BLaER1 treated with 17β-estradiol and CSF1 and Interleukin-3, amounts not matched to agents 10 nM and 100 nM (cell line): ENCODE measurements around the gene WLS.

Source experiments
- H3K27ac ChIP-seq, 11 experiments: shearing (Covaris generic); formaldehyde crosslinking; 2 replicates each; pipeline ENCODE4 v1.8.1; 2022
- H3K27me3 ChIP-seq, 11 experiments: shearing (Covaris generic); formaldehyde crosslinking; 2 replicates each; pipeline ENCODE4 v1.8.1; 2022
- H3K36me3 ChIP-seq, 11 experiments: shearing (Covaris generic); formaldehyde crosslinking; 2 replicates each; pipeline ENCODE4 v1.8.1; 2022
- H3K4me1 ChIP-seq, 10 experiments: shearing (Covaris generic); formaldehyde crosslinking; 2 replicates each; pipeline ENCODE4 v1.8.1; 2022
- H3K4me2 ChIP-seq, 11 experiments: shearing (Covaris generic); formaldehyde crosslinking; 2 replicates each; pipeline ENCODE4 v1.8.1; 2022
- H3K4me3 ChIP-seq, 10 experiments: shearing (Covaris generic); formaldehyde crosslinking; 2 replicates each; pipeline ENCODE4 v1.8.1; 2022
- H3K9ac ChIP-seq, 11 experiments: shearing (Covaris generic); formaldehyde crosslinking; 2 replicates each; pipeline ENCODE4 v1.8.1; 2022
- H3K9me3 ChIP-seq, 11 experiments: shearing (Covaris generic); formaldehyde crosslinking; replicated peaks in 1 of 11; 2 replicates each; pipeline ENCODE4 v1.8.1; 2022
- H4K20me1 ChIP-seq, 11 experiments: shearing (Covaris generic); formaldehyde crosslinking; 2 replicates each; pipeline ENCODE4 v1.8.1; 2022
- Cebpa-rat ChIP-seq, 11 experiments: shearing (Covaris generic); IDR thresholded peaks; 2 replicates each; pipeline ENCODE4 v1.8.1; 2022

The WLS gene

DNA sequence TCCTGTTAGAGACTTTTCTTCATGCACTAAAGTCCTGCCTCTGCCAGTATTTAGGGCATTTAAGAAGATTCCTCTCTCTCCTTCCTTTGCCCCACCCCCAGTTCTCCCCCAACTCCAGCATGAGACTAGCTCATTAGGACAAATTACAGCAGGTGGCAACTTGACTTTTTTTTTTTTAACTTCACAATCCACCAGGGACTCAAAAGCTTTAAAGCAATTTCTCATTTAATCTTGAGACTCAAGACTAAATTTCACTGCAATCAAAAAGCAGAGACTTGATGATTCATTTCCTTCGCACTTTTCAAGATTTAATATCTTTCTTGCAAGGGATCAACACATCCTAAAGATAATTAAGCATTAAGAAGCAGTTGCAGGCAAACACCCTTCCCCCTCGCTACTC is 74.9 kb downstream of the WLS start:
- no peak for TF ChIP-seq Cebpa-rat (IDR thresholded peaks at IDR 0.05)
- Histone ChIP-seq H3K9me3 (peaks cover 0 to 7% (median 1%) of the 10 kb centered on the region in 11 experiments; a peak in 11 of 22 replicates), H3K27ac (no peak overlapping the region), H4K20me1 (no peaks in the 10 kb centered on the region), H3K27me3 (no peaks in the 10 kb centered on the region), H3K4me1 (peaks cover 0 to 39% (median 18%) of the 10 kb centered on the region in 10 experiments; a peak in 9 of 20 replicates), H3K36me3 (no peaks in the 10 kb centered on the region), H3K4me2 (peak overlapping the region in 3 of 11 experiments; percentile 11 to 25 (median 14); a peak in 4 of 22 replicates), H3K9ac (no peak overlapping the region), H3K4me3 (no peak overlapping the region)

DNA sequence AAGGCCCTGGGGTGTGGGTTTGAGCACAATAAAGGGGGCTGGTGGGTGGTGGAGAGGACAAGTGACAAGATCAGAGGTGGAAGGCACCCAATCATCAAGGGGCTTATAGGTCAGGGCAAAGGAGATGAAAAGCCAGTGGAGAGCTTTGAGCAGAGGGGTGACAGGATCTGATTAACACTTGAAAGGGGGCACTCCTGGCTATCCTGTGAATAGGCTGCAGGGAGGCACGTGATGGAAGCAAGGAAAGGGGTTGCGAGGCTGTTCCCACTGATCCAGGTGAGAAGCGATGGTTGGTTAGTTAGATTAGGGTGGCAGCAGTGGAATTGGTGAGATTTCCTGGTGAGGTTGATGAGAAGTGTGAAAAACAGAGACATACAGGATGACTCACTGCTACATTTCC is 80.6 kb downstream of the WLS start:
- H3K9me3 ChIP-seq, result no peaks in the 10 kb centered on the region
- H3K4me3 ChIP-seq, result no peak overlapping the region
- no peaks in the 10 kb centered on the region for H3K4me1 ChIP-seq
- H3K36me3 ChIP-seq, result no peaks in the 10 kb centered on the region
- TF ChIP-seq Cebpa-rat (IDR thresholded peaks at IDR 0.05), result no peak
- H3K27ac ChIP-seq, result no peak overlapping the region
- no peak overlapping the region for H3K9ac ChIP-seq
- no peaks in the 10 kb centered on the region for H3K27me3 ChIP-seq
- H4K20me1 ChIP-seq, result no peaks in the 10 kb centered on the region
- H3K4me2 ChIP-seq, result no peak overlapping the region

GRCh38 chr1:68149907-68150306 is 82.4 kb downstream of the WLS start:
- no peaks in the 10 kb centered on the region for H3K9me3 ChIP-seq
- no peak overlapping the region for H3K9ac ChIP-seq
- no peaks in the 10 kb centered on the region for H3K27me3 ChIP-seq
- no peak for TF ChIP-seq Cebpa-rat (IDR thresholded peaks at IDR 0.05)
- no peaks in the 10 kb centered on the region for H3K4me1 ChIP-seq
- no peaks in the 10 kb centered on the region for H4K20me1 ChIP-seq
- no peak overlapping the region for H3K4me3 ChIP-seq
- no peak overlapping the region for H3K27ac ChIP-seq
- H3K4me2 ChIP-seq, result no peak overlapping the region
- no peaks in the 10 kb centered on the region for H3K36me3 ChIP-seq

DNA sequence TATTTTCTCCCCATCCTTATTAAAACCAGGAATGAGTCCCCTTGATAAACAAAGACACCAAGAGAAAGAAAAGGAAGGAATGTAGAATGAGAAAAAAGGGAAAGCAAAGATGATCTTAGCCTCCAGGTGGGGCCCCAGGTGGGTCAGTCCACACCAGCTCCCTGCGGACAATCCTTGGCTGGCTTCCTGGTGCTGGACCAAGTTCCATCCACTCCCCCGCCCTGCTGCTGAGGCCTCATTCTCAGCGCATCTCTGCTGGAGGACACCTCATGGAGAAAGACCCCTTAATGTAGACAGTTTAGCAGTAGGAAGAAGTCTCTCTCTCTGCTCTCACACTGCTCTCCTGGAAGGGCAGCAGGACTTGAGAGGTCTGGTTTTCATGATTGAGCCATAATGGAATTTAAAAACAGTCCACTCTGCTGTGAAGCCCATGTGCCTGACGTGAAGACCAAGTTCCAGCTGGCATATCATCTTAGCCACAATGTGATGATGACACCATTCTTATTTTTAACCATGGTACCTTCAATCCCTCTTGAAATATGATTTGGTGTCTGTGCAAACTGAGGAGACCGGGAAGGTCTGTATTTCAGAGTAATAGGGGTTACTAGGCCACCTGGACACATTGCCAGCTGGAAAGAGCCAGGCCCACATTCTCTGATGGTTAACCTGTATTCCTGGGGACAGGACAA is 83.1 kb downstream of the WLS start:
- Histone ChIP-seq H3K27ac (no peak overlapping the region), H4K20me1 (no peaks in the 10 kb centered on the region), H3K4me3 (no peak overlapping the region), H3K9ac (no peak overlapping the region), H3K9me3 (no peaks in the 10 kb centered on the region), H3K27me3 (no peaks in the 10 kb centered on the region), H3K36me3 (no peaks in the 10 kb centered on the region), H3K4me2 (no peak overlapping the region), H3K4me1 (no peaks in the 10 kb centered on the region)
- no peak for TF ChIP-seq Cebpa-rat (IDR thresholded peaks at IDR 0.05)

- Histone ChIP-seq H3K4me2 (no peak overlapping the region), H4K20me1 (no peaks in the 10 kb centered on the region), H3K9ac (no peak overlapping the region), H3K9me3 (no peaks in the 10 kb centered on the region), H3K36me3 (no peaks in the 10 kb centered on the region), H3K4me1 (no peaks in the 10 kb centered on the region), H3K27me3 (no peaks in the 10 kb centered on the region), H3K27ac (no peak overlapping the region), H3K4me3 (no peak overlapping the region)
- TF ChIP-seq Cebpa-rat (IDR thresholded peaks at IDR 0.05), result no peak
Measured at GRCh38 chr1:68148631-68149030, 83.7 kb downstream of the WLS start.

GRCh38 chr1:68147534-68148171 is 84.7 kb downstream of the WLS start:
- Histone ChIP-seq H3K4me2 (no peak overlapping the region), H3K36me3 (no peaks in the 10 kb centered on the region), H3K9ac (no peak overlapping the region)

DNA sequence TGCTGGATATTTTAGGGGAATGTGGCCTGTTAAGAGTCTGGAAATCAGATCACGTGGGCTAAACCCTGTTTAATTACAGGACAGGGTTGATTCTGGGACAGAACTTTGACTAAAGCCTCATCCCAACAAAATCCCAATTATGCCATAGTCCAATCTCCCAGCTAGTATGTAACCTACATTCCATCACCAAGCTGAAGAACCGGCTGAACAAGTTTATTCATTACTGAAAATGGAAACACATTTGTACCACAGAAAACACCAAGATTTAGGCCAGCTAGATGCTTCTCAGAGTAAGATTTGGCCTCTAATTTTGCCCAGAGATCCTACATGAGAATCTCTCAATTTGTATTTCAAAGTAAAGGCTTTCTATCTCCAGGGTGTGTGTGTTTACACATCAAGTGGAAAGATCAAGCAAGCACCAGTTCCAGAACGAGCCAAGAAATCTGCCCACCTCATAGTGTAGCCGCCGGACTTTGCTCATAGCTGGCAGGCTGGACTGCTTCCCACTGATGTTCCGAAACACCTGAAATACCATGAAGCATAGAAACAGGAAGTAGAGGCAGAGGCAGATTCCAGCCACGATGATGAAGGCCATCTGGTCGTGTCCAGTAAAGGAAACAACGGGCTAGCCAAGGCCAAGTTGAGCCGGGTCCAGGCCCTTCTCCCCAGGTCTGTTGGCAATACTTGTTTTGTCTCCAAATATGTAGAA is 86.8 kb downstream of the WLS start:
- Histone ChIP-seq H3K4me3 (no peak overlapping the region), H3K27me3 (no peaks in the 10 kb centered on the region), H3K4me1 (no peaks in the 10 kb centered on the region), H4K20me1 (no peaks in the 10 kb centered on the region), H3K9me3 (no peaks in the 10 kb centered on the region), H3K36me3 (no peaks in the 10 kb centered on the region), H3K4me2 (no peak overlapping the region), H3K9ac (no peak overlapping the region), H3K27ac (no peak overlapping the region)
- no peak for TF ChIP-seq Cebpa-rat (IDR thresholded peaks at IDR 0.05)

More at GRCh38 chr1:68147534-68148171, 84.7 kb downstream of the WLS start:
- Histone ChIP-seq H3K27me3 (no peaks in the 10 kb centered on the region), H4K20me1 (no peaks in the 10 kb centered on the region), H3K9me3 (no peaks in the 10 kb centered on the region), H3K4me1 (no peaks in the 10 kb centered on the region), H3K27ac (no peak overlapping the region), H3K4me3 (no peak overlapping the region)
- TF ChIP-seq Cebpa-rat (IDR thresholded peaks at IDR 0.05), result no peak

DNA sequence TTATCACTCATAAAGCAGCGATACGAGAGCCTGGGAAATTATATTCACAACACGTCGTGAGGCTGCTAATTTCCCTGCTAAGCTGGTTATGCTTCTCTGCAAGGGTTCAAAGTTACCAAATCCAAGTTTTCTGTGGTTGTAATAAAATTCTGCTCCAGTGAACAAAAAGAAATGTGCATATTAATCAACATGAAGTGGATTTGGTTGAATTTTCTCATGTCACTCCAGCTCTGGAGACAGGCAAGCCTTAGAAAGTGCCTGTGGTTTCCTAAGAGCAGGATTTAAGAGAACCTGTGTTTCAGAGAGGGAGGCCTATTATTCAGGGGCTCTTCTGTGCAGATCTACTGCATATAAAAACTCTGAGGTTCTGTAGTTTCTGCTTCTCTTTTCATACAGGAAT is 87.5 kb downstream of the WLS start:
- Histone ChIP-seq H3K4me1 (no peaks in the 10 kb centered on the region), H4K20me1 (no peaks in the 10 kb centered on the region), H3K9ac (no peak overlapping the region), H3K4me3 (no peak overlapping the region), H3K4me2 (no peak overlapping the region), H3K36me3 (no peaks in the 10 kb centered on the region), H3K9me3 (no peaks in the 10 kb centered on the region), H3K27me3 (no peaks in the 10 kb centered on the region), H3K27ac (no peak overlapping the region)
- TF ChIP-seq Cebpa-rat (IDR thresholded peaks at IDR 0.05), result no peak

DNA sequence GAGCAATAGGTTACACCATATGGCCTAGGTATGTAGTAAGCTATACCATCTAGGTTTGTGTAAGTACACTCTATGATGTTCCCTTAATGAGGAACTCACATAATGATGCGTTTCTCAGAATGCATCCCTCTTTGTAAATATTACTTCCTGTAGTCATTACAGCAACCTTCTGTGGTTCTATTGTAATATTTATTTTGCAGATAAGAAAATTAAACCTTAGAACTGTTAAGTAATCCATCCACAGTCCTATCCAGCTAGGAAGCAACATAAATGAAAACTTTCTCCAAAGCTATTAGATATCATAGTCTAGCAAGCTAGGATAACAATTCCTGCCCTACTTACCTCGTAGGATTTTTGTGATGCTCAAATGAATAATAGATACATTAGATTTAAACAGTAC is 88.7 kb downstream of the WLS start:
- H3K4me2 ChIP-seq, result no peak overlapping the region
- H3K4me1 ChIP-seq, result no peaks in the 10 kb centered on the region
- H3K4me3 ChIP-seq, result no peak overlapping the region
- H3K27me3 ChIP-seq, result no peaks in the 10 kb centered on the region
- no peaks in the 10 kb centered on the region for H4K20me1 ChIP-seq
- H3K9me3 ChIP-seq, result no peaks in the 10 kb centered on the region
- no peak overlapping the region for H3K27ac ChIP-seq
- no peaks in the 10 kb centered on the region for H3K36me3 ChIP-seq
- H3K9ac ChIP-seq, result no peak overlapping the region
- no peak for TF ChIP-seq Cebpa-rat (IDR thresholded peaks at IDR 0.05)
